Natural killer cell treated with Interleukin-12 subunit alpha and Interleukin-12 subunit beta and Interleukin-15 and Interleukin-18, amount 100 ng/mL, for 72 hours (primary cell): Measurements from ENCODE around the gene ARMC10. TPM values are rescaled to one million over a fixed set of nuclear protein-coding genes. Genes with fewer than 3 reads are reported as not detected.
"Not testable (repeated sequence)": the region's sequence is repeated elsewhere in the genome, so short reads cannot be mapped to it uniquely, and the experiment has no call there.

ENCODE experiments used
- ATAC-seq, 2 donors: fragments of 150-1000 bp; cut with Tn5 transposase in 1 of 2; sonication (Bioruptor Pico), chemical (Tn5 transposase) in 1 of 2; 2 replicates each; pipeline ENCODE4 v1.10.0; 2021
- DNase-seq: peaks from one replicate; pipeline ENCODE4 v3.0.0; 2022; ENCODE audit warnings: low spot score
- H3K27ac Mint-ChIP-seq, 2 donors: 1 replicate in 1 of 2; 2 replicates in 1 of 2; pipeline ENCODE4 v1.8.0; 2022; ENCODE audit warnings: mixed read lengths in 2 of 2, mild to moderate bottlenecking in 1 of 2, moderate library complexity in 1 of 2
- H3K27me3 Mint-ChIP-seq, 2 donors: 1 replicate in 1 of 2; 2 replicates in 1 of 2; pipeline ENCODE4 v1.8.0; 2022; ENCODE audit warnings: mixed read lengths in 2 of 2
- H3K36me3 Mint-ChIP-seq: one replicate; pipeline ENCODE4 v1.8.0; 2022; ENCODE audit warnings: mixed read lengths
- H3K4me1 Mint-ChIP-seq, 2 donors: 1 replicate in 1 of 2; 2 replicates in 1 of 2; pipeline ENCODE4 v1.8.0; 2022; ENCODE audit warnings: low read depth in 2 of 2, mixed read lengths in 2 of 2, mild to moderate bottlenecking in 1 of 2
- H3K4me3 Mint-ChIP-seq: one replicate; pipeline ENCODE4 v1.8.0; 2022; ENCODE audit warnings: mixed read lengths
- H3K9me3 Mint-ChIP-seq: 2 replicates; pipeline ENCODE4 v1.8.0; 2022; ENCODE audit warnings: mixed read lengths
- total RNA-seq, 2 donors: library from RNA; stranded (reverse); gene quantifications; one replicate each; pipeline ENCODE4 v1.2.3, GENCODE V29; 2022

The ARMC10 gene
- total RNA-seq = 10 to 100 TPM; 24.7 to 31.2 TPM

DNA sequence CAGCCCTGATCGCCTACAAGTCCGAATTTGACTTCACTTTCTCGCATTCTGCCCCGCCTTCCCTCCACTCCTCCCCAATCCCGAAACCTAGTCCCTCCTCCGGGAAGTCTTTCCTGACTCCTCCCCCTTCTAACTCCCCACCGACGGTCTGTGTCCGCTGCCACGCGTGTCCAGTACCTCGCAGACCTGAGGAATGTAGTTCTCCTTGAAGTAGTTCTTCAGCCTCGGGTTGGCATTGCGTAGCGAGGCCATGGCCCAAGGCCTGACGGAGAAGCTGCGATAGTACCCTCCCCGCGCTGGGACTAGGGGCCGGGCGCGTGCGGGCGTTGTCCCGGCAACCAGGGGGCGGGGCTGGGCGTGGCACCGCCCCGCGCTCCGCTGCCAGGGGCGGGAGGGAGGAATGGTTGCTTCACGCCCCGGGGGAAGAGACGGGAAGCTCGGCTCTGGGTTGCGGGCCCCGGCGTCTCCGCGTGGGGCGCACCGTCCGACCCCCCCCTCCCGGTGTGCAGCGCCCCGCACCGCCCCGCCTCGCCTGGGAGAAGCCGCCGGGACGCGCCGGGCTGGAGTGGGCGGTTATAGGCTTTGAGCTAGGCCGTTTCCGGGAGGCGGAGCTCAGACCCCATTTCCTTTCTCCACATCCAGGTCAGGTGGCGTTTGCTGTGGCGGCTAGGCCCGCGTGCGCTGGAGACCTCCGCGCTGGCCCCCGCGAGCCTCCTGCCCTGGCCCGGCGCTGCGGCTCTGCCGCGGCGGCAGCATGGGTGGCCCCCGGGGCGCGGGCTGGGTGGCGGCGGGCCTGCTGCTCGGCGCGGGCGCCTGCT, at the start of gene ARMC10, which contains the start of gene FBXL13:
Gene ARMC10, plus strand, starts transcription at position 622 of the 818 bp plus-strand sequence. Its CDS starts 133 bp downstream, at position 755.
Gene FBXL13, minus strand, starts transcription at position 278 of the 818 bp plus-strand sequence.
- Mint-ChIP-seq H3K27ac (peak within 1 kb of the TSS; percentile 89 to 93), H3K4me1 (peaks cover 21 to 30% of the 10 kb centered on the region in 2 donors), H3K9me3 (no peaks in the 10 kb centered on the region), H3K27me3 (no peaks in the 10 kb centered on the region), H3K4me3 (peak within 1 kb of the TSS; percentile 97), H3K36me3 (no peaks in the 10 kb centered on the region)
- DNase-seq (peak; percentile 93), ATAC-seq (peak; percentile 93)

DNA sequence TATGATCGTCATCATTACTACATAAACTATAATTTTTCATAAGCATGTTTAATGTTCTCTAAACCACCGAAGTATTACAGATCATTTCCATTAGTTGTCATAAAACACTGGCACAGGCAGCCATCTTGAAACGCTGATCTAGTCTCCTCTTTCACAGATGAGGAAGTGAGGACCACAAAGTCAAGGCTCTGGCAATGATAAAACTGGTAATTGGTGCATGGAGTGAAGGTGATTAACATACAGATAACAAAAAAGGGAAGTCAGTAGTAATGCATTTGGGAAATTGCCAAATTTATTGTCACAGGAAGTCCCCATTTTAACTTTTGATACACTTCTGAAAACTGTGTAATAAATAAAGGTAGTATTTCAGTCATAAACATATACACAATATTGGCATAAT, 49.6 kb upstream of the ARMC10 start:
- peaks cover 5% of the 10 kb centered on the region for H3K36me3 Mint-ChIP-seq
- H3K4me3 Mint-ChIP-seq = no peak overlapping the region
- H3K9me3 Mint-ChIP-seq = no peaks in the 10 kb centered on the region
- DNase-seq (no peak), ATAC-seq (no peak)
- no peak overlapping the region for H3K27ac Mint-ChIP-seq
- H3K27me3 Mint-ChIP-seq = no peaks in the 10 kb centered on the region
- H3K4me1 Mint-ChIP-seq = no peaks in the 10 kb centered on the region

GRCh38 chr7:103031024-103031423, 43.9 kb upstream of the ARMC10 start:
- H3K9me3 Mint-ChIP-seq = no peaks in the 10 kb centered on the region
- no peaks in the 10 kb centered on the region for H3K4me1 Mint-ChIP-seq
- DNase-seq (no peak), ATAC-seq (no peak)
- no peaks in the 10 kb centered on the region for H3K36me3 Mint-ChIP-seq
- peaks cover 0 to 3% of the 10 kb centered on the region in 2 donors for H3K27me3 Mint-ChIP-seq
- H3K27ac Mint-ChIP-seq = no peak overlapping the region
- H3K4me3 Mint-ChIP-seq = no peak overlapping the region

GRCh38 chr7:103031781-103032180, 43.2 kb upstream of the ARMC10 start:
- Mint-ChIP-seq H3K36me3 (no peaks in the 10 kb centered on the region), H3K4me3 (no peak overlapping the region), H3K27ac (no peak overlapping the region), H3K4me1 (no peaks in the 10 kb centered on the region), H3K27me3 (peaks cover 0 to 3% of the 10 kb centered on the region in 2 donors), H3K9me3 (no peaks in the 10 kb centered on the region)
- ATAC-seq (no peak), DNase-seq (no peak)

DNA sequence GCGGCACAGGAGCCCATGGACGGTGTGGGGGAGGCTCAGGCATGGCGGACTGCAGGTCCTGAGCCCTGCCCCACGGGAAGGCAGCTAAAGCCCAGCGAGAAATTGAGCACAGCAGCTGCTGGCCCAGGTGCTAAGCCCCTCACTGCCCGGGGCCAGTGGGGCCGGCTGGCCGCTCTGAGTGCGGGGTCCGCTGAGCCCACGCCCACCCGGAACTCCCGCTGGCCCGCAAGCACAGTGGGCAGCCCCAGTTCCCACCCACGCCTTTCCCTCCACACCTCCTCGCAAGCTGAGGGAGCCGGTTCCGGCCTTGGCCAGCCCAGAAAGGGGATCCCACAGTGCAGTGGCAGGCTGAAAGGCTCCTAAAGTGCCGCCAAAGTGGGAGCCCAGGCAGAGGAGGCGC, 40.6 kb upstream of the ARMC10 start:
- H3K4me1 Mint-ChIP-seq, H3K27ac Mint-ChIP-seq, H3K9me3 Mint-ChIP-seq, DNase-seq, H3K4me3 Mint-ChIP-seq, H3K36me3 Mint-ChIP-seq, ATAC-seq, H3K27me3 Mint-ChIP-seq: not testable (repeated sequence)

DNA sequence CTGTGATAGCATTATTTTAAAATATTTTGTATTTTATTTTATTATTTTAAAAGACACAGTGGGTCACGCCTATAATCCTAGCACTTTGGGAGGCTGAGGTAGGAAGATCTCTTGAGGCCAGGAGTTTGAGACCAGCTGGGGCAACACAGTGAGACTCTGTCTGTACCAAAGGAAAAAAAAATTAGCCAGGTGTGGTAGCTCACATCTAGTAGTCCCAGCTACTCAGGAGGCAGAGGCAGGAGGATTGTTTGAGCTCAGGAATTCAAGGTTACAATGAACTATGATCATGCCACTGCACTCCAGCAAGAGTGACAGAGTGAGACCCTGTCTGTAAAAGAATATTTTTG, 37.5 kb upstream of the ARMC10 start:
- ATAC-seq = no peak
- H3K36me3 Mint-ChIP-seq = peaks cover 2% of the 10 kb centered on the region
- no peak overlapping the region for H3K4me3 Mint-ChIP-seq
- peaks cover 11 to 20% of the 10 kb centered on the region in 2 donors for H3K27me3 Mint-ChIP-seq
- no peak overlapping the region for H3K27ac Mint-ChIP-seq
- no peak for DNase-seq
- no peaks in the 10 kb centered on the region for H3K4me1 Mint-ChIP-seq
- peaks cover 1% of the 10 kb centered on the region for H3K9me3 Mint-ChIP-seq

GRCh38 chr7:103037823-103038739, 36.9 kb upstream of the ARMC10 start:
- H3K9me3 Mint-ChIP-seq, ATAC-seq: not testable (repeated sequence)

DNA sequence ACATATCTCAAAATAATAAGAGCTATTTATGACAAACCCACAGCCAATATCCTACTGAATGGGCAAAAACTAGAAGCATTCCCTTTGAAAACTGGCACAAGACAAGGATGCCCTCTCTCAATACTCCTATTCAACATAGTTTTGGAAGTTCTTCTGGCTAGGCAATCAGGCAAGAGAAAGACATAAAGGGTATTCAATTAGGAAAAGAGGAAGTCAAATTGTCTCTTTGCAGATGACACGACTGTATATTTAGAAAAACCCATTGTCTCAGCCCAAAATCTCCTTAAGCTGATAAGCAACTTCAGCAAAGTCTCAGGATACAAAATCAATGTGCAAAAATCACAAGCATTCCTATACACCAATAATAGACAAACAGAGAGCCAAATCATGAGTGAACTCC, 33.1 kb upstream of the ARMC10 start:
- H3K4me3 Mint-ChIP-seq = not testable (repeated sequence)

More at GRCh38 chr7:103037823-103038739, 36.9 kb upstream of the ARMC10 start:
- H3K36me3 Mint-ChIP-seq, H3K27ac Mint-ChIP-seq, H3K4me1 Mint-ChIP-seq, H3K4me3 Mint-ChIP-seq, DNase-seq: not testable (repeated sequence)
- peaks cover 13 to 20% of the 10 kb centered on the region in 2 donors for H3K27me3 Mint-ChIP-seq

DNA sequence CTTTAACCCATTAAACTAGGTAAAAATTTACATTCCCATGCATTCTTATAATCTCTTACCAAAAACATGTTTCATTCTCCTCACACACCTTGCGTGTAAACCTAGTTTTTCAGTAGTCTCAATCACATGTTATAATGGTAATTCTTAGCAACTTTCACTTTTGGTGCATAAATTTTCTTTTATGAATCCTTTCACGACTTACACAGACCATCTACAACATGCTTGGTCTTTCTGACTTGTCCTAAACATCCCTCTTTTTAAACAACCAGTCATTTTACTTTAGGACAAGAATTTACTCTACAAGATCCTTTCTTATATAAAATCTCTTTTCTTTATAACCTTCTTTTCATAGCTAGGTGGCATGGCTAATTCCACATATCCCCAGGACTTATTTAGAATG, 26.1 kb upstream of the ARMC10 start:
- DNase-seq (no peak), ATAC-seq (no peak)
- no peaks in the 10 kb centered on the region for H3K4me1 Mint-ChIP-seq
- no peak overlapping the region for H3K27ac Mint-ChIP-seq
- H3K9me3 Mint-ChIP-seq = no peaks in the 10 kb centered on the region
- no peaks in the 10 kb centered on the region for H3K27me3 Mint-ChIP-seq
- H3K36me3 Mint-ChIP-seq = no peaks in the 10 kb centered on the region
- H3K4me3 Mint-ChIP-seq = no peak overlapping the region

More for the DNA sequence above, 33.1 kb upstream of the ARMC10 start:
- not testable (repeated sequence) for DNase-seq, H3K9me3 Mint-ChIP-seq, H3K27ac Mint-ChIP-seq, ATAC-seq, H3K4me1 Mint-ChIP-seq
- Mint-ChIP-seq H3K36me3 (peaks cover 10% of the 10 kb centered on the region), H3K27me3 (peaks cover 14 to 20% of the 10 kb centered on the region in 2 donors)

- no peak for DNase-seq
- Mint-ChIP-seq H3K27ac (no peak overlapping the region), H3K9me3 (no peaks in the 10 kb centered on the region), H3K4me1 (no peaks in the 10 kb centered on the region), H3K36me3 (no peaks in the 10 kb centered on the region), H3K27me3 (no peaks in the 10 kb centered on the region), H3K4me3 (no peak overlapping the region)
- no peak for ATAC-seq
Observed at GRCh38 chr7:103051519-103051918, 23.4 kb upstream of the ARMC10 start.

DNA sequence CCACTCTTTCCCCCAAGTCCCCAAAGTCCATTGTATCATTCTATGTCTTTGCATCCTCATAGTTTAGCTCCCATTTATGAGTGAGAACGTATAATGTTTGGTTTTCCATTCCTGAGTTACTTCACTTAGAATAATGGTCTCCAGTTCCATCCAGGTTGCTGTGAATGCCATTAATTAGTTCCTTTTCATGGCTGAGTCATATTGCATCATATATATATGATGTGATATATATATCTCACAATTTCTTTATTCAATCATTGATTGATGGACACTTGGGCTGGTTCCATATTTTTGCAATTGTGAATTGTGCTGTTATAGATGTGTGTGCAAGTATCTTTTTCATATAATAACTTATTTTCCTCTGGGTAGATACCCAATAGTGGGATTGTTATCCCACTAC, 18.9 kb upstream of the ARMC10 start:
- not testable (repeated sequence) for DNase-seq, H3K27me3 Mint-ChIP-seq, H3K36me3 Mint-ChIP-seq, H3K9me3 Mint-ChIP-seq, H3K4me1 Mint-ChIP-seq, H3K4me3 Mint-ChIP-seq, H3K27ac Mint-ChIP-seq, ATAC-seq

DNA sequence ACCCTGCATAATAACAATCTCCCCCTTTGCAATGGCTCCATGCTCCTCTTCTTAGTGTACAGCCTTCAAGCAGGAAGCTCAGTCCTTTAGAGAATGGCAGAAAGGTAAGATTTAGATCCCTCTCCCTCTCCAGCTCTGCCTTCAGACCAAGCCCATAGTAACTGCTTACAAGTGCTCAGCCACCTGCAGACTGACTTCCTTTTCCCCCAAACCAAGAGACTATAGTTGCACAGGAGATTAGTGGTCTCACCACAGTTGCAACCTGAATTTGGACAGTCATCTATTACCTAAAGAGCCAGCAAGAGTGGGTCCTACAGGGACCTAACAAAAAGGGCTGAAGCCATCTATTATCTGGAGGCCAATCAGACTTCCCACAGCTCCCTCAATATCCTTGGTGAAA, 16.8 kb upstream of the ARMC10 start:
- peaks cover 5% of the 10 kb centered on the region in 2 donors for H3K27me3 Mint-ChIP-seq
- no peaks in the 10 kb centered on the region for H3K4me1 Mint-ChIP-seq
- DNase-seq (no peak), ATAC-seq (peak in 1 of 2 donors; percentile 28)
- no peaks in the 10 kb centered on the region for H3K9me3 Mint-ChIP-seq
- H3K27ac Mint-ChIP-seq = no peak overlapping the region
- H3K4me3 Mint-ChIP-seq = no peak overlapping the region
- H3K36me3 Mint-ChIP-seq = no peaks in the 10 kb centered on the region

DNA sequence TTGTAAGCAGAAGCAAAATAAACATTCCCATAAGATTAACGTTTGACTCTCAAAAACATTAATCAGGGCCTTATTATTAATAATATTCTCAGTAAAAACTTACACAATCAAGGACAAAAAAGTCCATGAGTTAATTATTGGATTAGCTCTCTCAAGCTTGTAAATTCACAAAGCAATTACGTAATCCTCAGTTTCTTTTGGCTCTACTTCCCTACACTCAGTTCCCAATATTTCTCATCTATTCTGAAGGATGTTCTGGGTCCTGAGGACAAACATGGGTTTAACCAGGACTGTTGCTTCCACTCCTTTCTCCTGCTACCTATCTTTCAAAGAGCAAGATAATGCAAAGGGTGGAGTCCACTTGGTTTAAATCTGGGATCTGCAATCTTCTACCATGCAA, 15.5 kb upstream of the ARMC10 start:
- H3K4me1 Mint-ChIP-seq = no peaks in the 10 kb centered on the region
- H3K27ac Mint-ChIP-seq = no peak overlapping the region
- H3K36me3 Mint-ChIP-seq = no peaks in the 10 kb centered on the region
- DNase-seq = no peak
- ATAC-seq = no peak
- H3K9me3 Mint-ChIP-seq = no peaks in the 10 kb centered on the region
- no peak overlapping the region for H3K4me3 Mint-ChIP-seq
- peaks cover 5% of the 10 kb centered on the region in 2 donors for H3K27me3 Mint-ChIP-seq

DNA sequence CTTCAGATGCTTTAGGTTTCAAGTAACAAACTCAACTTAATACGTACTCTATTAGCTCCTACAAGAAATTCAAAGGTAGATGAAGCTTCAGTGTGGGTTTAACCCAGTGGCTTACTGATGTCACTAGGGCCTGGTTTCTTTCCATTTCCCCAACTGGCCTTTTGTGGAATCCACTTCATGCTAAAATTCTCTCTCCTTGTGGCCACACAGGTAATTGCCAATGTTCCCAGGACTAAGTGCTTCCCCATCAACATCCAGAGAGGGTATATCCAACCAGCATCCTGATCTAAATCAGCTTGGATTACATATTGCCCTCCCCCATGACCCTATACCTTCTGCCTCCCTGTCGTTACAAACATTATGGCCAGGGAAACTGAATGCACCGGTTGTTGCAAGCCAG, 11.0 kb upstream of the ARMC10 start:
- Mint-ChIP-seq H3K36me3 (no peaks in the 10 kb centered on the region), H3K27ac (no peak overlapping the region), H3K27me3 (peaks cover 10 to 15% of the 10 kb centered on the region in 2 donors), H3K9me3 (no peaks in the 10 kb centered on the region), H3K4me1 (no peaks in the 10 kb centered on the region), H3K4me3 (no peak overlapping the region)
- DNase-seq (no peak), ATAC-seq (no peak)
